OCI-LY1 (cell line): ENCODE data around the gene MSX1.

Experiments used
- CTCF ChIP-seq: fragments of 200-600 bp; sonication (generic), shearing (Covaris generic); IDR thresholded peaks from 2 replicates; pipeline ENCODE4 v1.5.1; 2017; ENCODE audit warnings: mild to moderate bottlenecking, antibody characterized with exemption, low read length, moderate library complexity, mixed read lengths
- EZH2 ChIP-seq: fragments of 200-600 bp; sonication (generic), shearing (Covaris generic); IDR thresholded peaks from 2 replicates; pipeline ENCODE4 v1.8.0; 2017; ENCODE audit warnings: borderline replicate concordance, mixed run types, mild to moderate bottlenecking, antibody characterized with exemption, low read length, moderate library complexity, mixed read lengths

- TF ChIP-seq CTCF, result no peak
- TF ChIP-seq EZH2, result no peak
These were observed 1.3 kb downstream of the MSX1 start for GRCh38 chr4:4860600-4861389.
